NOMO-1 treated with dmso at 0.1 percent for 144 hours (cell line): Measurements from ENCODE around the gene SNAP47.

ENCODE experiments used
- DNase-seq: peaks from one replicate; lab custom pipeline; 2025; ENCODE audit not compliant: unreplicated experiment; lab: John Stamatoyannopoulos, UW

The SNAP47 gene

GRCh38 chr1:227795732-227796131 lies 60.5 kb downstream of the SNAP47 start:
- no peak for DNase-seq

- DNase-seq, result no peak
Measured at GRCh38 chr1:227796359-227796915, 61.2 kb downstream of the SNAP47 start.

GRCh38 chr1:227797144-227797543 lies 61.9 kb downstream of the SNAP47 start:
- no peak for DNase-seq

GRCh38 chr1:227797625-227798024 lies 62.4 kb downstream of the SNAP47 start:
- DNase-seq, result no peak

- no peak for DNase-seq
Measured at GRCh38 chr1:227798078-227798802, 63.0 kb downstream of the SNAP47 start.

- no peak for DNase-seq
Measured at GRCh38 chr1:227799756-227800155, 64.5 kb downstream of the SNAP47 start.

GRCh38 chr1:227803933-227804332 lies 68.7 kb downstream of the SNAP47 start:
- no peak for DNase-seq

GRCh38 chr1:227805606-227806197 lies 70.5 kb downstream of the SNAP47 start:
- no peak for DNase-seq

GRCh38 chr1:227808566-227808965 lies 73.3 kb downstream of the SNAP47 start:
- no peak for DNase-seq

GRCh38 chr1:227809026-227809425 lies 73.8 kb downstream of the SNAP47 start:
- DNase-seq, result no peak

- no peak for DNase-seq
Measured at GRCh38 chr1:227813962-227814361, 78.7 kb downstream of the SNAP47 start.

GRCh38 chr1:227815468-227816409 lies 80.5 kb downstream of the SNAP47 start, which contains the start of gene PRSS38:
Gene PRSS38, plus strand, starts transcription at chr1:227815675. Its CDS starts 42 bp downstream, at chr1:227815717.
- DNase-seq, result no peak

GRCh38 chr1:227816750-227817446 lies 81.7 kb downstream of the SNAP47 start:
- no peak for DNase-seq

- no peak for DNase-seq
Measured at GRCh38 chr1:227823537-227823936, 88.3 kb downstream of the SNAP47 start.

- no peak for DNase-seq
Measured at GRCh38 chr1:227824204-227824603, 89.0 kb downstream of the SNAP47 start.

- DNase-seq, result no peak
Measured at GRCh38 chr1:227828786-227829185, 93.6 kb downstream of the SNAP47 start.
